Common myeloid progenitor, CD34-positive (primary cell): ENCODE results near the gene MMRN1.
A peak's percentile ranks its signal among the peaks of the same experiment; 100 is the strongest.

Source experiments
- CTCF ChIA-PET: fragments of 350-600 bp; sonication (Branson Sonifier 250); formaldehyde crosslinking; loops from one replicate; lab custom pipeline; 2021; ENCODE audit warnings: antibody characterized with exemption; lab: Charles Lee
- POLR2A ChIA-PET: fragments of 350-600 bp; sonication (Branson Sonifier 250); formaldehyde crosslinking; loops from one replicate; lab custom pipeline; 2021; ENCODE audit warnings: antibody characterized with exemption; lab: Charles Lee
- DNase-seq, 3 donors: peaks; one replicate each; pipeline versions ENCODE4 v3.0.0 to v3.0.0-alpha.2; 2013
- H3K27ac ChIP-seq, 2 experiments: 1 replicate in 1 of 2; 2 replicates in 1 of 2; pipeline ENCODE4 v1.7.0; 2013; ENCODE audit warnings: inconsistent platforms in 2 of 2, low read length in 2 of 2, mild to moderate bottlenecking in 2 of 2, low read depth in 1 of 2, moderate library complexity in 1 of 2; ENCODE audit not compliant: severe bottlenecking in 2 of 2, insufficient read depth in 1 of 2, poor library complexity in 1 of 2
- H3K27me3 ChIP-seq, 5 experiments: replicated peaks in 2 of 5; 1 replicate in 3 of 5; 2 replicates in 2 of 5; pipeline versions ENCODE4 v1.6.1 to v1.7.0; 2013; ENCODE audit warnings: low read length in 4 of 5, mild to moderate bottlenecking in 2 of 5, moderate library complexity in 2 of 5, inconsistent platforms in 1 of 5; ENCODE audit not compliant: insufficient read depth in 5 of 5, control insufficient read depth in 4 of 5
- H3K36me3 ChIP-seq, 4 experiments: 1 replicate in 2 of 4; 2 replicates in 2 of 4; pipeline versions ENCODE4 v1.6.1 to v1.7.0; 2013; ENCODE audit warnings: low read length in 3 of 4, control low read depth in 1 of 4, mild to moderate bottlenecking in 1 of 4; ENCODE audit not compliant: control insufficient read depth in 4 of 4, insufficient read depth in 4 of 4
- H3K4me1 ChIP-seq, 4 experiments: 1 replicate in 3 of 4; 2 replicates in 1 of 4; pipeline versions ENCODE4 v1.6.1 to v1.7.1; 2013; ENCODE audit warnings: low read length in 3 of 4, mild to moderate bottlenecking in 3 of 4, control low read depth in 1 of 4, inconsistent platforms in 1 of 4, moderate library complexity in 1 of 4; ENCODE audit not compliant: control insufficient read depth in 4 of 4, insufficient read depth in 4 of 4; ENCODE audit errors: control extremely low read depth in 1 of 4
- H3K4me3 ChIP-seq, 7 experiments: 1 replicate in 4 of 7; 2 replicates in 3 of 7; pipeline versions ENCODE4 v1.5.1 to v1.7.0; 2013; ENCODE audit warnings: mild to moderate bottlenecking in 7 of 7, low read length in 6 of 7, moderate library complexity in 6 of 7, inconsistent platforms in 2 of 7, low read depth in 2 of 7, control low read depth in 1 of 7; ENCODE audit not compliant: insufficient read depth in 4 of 7, control insufficient read depth in 1 of 7; ENCODE audit errors: extremely low read depth in 1 of 7
- H3K9me3 ChIP-seq, 5 experiments: 1 replicate in 4 of 5; 2 replicates in 1 of 5; pipeline versions ENCODE4 v1.6.1 to v1.7.1; 2013; ENCODE audit warnings: low read length in 4 of 5, mild to moderate bottlenecking in 2 of 5, inconsistent platforms in 1 of 5, low read depth in 1 of 5, moderate library complexity in 1 of 5; ENCODE audit not compliant: control insufficient read depth in 4 of 5, insufficient read depth in 2 of 5; ENCODE audit errors: control extremely low read depth in 1 of 5
- WGBS: methylation state at CpG from one replicate; pipeline ENCODE4 v1.1.5; 2013; ENCODE audit not compliant: insufficient coverage; 5-methylcytosine and 5-hydroxymethylcytosine counted together

The MMRN1 gene

DNA sequence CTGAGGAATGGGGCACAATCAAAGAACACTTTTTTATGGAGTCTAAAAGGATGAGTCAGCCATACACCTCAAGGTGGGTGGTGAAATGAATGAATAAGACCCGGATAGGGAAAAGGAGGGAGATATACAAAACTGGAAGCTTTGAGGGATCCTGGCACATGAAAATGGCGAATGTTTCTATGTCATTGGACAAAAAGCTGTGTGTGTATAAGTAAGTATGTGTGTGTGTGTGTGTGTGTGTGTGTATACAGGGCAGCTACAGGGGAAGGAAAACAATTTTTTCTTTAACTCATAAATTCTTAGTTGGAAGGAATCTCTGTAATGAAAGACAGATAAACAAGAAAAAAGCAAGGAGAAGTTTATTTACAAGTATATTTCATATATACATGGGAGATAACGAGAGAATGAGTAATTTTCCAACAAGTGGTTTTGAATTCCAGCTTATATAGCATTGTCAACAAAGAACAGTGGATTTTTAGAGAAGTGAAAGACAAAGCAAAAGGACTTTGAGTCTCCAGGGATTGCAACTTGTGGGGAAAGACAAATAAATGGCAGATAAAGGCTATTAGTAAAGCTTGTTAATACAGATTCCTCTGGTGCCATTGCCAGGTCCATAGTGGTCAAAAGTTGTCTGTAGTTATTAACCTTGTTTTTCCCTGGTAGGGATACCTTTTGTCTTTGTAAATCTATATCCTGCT, 99.7 kb downstream of the MMRN1 start:
- DNase-seq, result no peak

DNA sequence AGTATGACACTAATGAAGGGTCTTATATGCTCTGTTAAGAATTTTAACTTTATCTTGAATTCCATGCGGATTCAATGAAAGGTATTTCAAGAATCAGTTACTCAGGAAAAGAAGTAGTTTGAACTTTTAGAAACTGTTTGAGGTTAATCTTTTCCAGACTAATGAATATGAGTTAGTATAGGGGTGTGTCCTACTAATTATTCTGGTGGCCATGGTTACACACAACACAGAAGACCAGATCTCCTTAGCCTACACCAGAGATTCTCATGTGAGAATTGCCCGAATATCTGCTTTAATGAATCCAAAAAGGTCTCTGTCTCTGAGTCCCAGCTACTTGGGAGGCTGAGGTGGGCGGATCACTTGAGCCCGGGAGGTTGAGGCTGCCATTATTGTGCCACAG, 100.4 kb downstream of the MMRN1 start:
- no CpG with 5 or more reads among the region's 4 CpGs for WGBS
- H3K27ac ChIP-seq, result no peak overlapping the region
- POLR2A ChIA-PET, result no interaction called here
- H3K9me3 ChIP-seq, result no peaks in the 10 kb centered on the region
- CTCF ChIA-PET, result interaction anchor here (1.2 kb wide), 1 partner anchor 196 kb away, joined by 3 read pairs; no protein-coding TSS in a partner anchor
- H3K4me1 ChIP-seq, result no peaks in the 10 kb centered on the region
- H3K27me3 ChIP-seq, result peaks cover 0 to 1% (median 0%) of the 10 kb centered on the region in 5 experiments
- H3K4me3 ChIP-seq, result no peak overlapping the region
- H3K36me3 ChIP-seq, result no peaks in the 10 kb centered on the region
- DNase-seq, result no peak

More for the DNA sequence above, 99.7 kb downstream of the MMRN1 start:
- H3K36me3 ChIP-seq, result no peaks in the 10 kb centered on the region
- WGBS, result 100% methylated on average over 2 of the region's 3 CpGs
- H3K27me3 ChIP-seq, result peaks cover 0 to 1% (median 0%) of the 10 kb centered on the region in 5 experiments
- no peak overlapping the region for H3K27ac ChIP-seq
- H3K4me1 ChIP-seq, result no peaks in the 10 kb centered on the region
- POLR2A ChIA-PET, result no interaction called here
- H3K4me3 ChIP-seq, result no peak overlapping the region
- CTCF ChIA-PET, result interaction anchor here (1.2 kb wide), 1 partner anchor 197 kb away, joined by 3 read pairs; no protein-coding TSS in a partner anchor
- no peaks in the 10 kb centered on the region for H3K9me3 ChIP-seq

DNA sequence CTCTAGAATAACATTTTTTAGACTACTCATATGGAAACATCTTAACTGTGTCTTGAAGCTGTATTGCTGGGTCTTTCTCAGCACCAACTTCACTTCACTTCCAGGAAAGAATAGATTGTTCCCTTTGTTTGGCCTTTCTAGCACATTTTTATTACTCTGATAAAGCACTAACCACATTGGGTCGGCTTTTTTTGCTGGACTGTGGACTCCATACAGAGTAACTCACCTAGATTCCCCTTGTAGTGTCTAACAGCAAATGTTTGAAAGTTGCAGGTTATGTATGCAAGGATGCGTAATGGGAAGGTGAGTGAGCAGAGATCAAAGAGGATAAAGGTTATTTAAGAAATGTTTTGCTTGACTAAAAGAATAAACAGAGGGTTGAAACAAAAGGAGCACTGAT, 101.2 kb downstream of the MMRN1 start:
- H3K9me3 ChIP-seq, result no peaks in the 10 kb centered on the region
- POLR2A ChIA-PET, result no interaction called here

DNA sequence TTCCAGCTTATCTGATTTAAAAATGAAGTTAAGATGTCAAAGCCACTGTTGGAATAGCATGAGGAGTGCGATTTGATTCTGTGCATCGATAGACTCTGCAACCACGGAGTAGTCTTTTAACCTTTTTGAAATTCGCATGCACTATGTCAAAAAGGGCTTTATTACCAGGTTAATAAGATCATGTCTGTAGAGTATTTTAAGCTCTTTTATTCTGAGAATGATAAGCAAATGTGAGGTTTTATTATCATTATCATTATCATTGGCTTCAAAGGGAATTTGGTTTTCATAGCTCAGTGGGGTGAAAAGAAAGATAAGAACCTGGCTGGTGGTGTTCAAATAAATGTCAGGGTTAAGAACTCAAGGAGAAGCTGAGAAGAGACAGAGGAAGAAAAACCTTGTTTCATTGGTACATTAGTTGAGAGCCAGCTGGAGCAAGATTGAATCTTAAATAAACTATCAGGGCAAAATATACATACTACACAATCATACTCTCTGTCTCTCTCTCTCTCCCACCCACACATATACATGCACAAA, 102.6 kb downstream of the MMRN1 start:
- CTCF ChIA-PET, result no interaction called here
- no CpG with 5 or more reads among the region's 4 CpGs for WGBS
- POLR2A ChIA-PET, result no interaction called here
- Histone ChIP-seq H3K4me3 (no peak overlapping the region), H3K27me3 (peaks cover 0 to 1% (median 0%) of the 10 kb centered on the region in 5 experiments), H3K4me1 (no peaks in the 10 kb centered on the region), H3K9me3 (peaks cover 0 to 1% (median 0%) of the 10 kb centered on the region in 5 experiments), H3K27ac (no peak overlapping the region), H3K36me3 (no peaks in the 10 kb centered on the region)
- DNase-seq, result no peak

More for the DNA sequence above, 101.2 kb downstream of the MMRN1 start:
- H3K4me3 ChIP-seq, result no peak overlapping the region
- no peaks in the 10 kb centered on the region for H3K36me3 ChIP-seq
- no peak for DNase-seq
- 86% methylated on average over 1 of the region's 2 CpGs for WGBS
- peaks cover 0 to 1% (median 0%) of the 10 kb centered on the region in 5 experiments for H3K27me3 ChIP-seq
- H3K4me1 ChIP-seq, result no peaks in the 10 kb centered on the region
- CTCF ChIA-PET, result no interaction called here
- no peak overlapping the region for H3K27ac ChIP-seq

DNA sequence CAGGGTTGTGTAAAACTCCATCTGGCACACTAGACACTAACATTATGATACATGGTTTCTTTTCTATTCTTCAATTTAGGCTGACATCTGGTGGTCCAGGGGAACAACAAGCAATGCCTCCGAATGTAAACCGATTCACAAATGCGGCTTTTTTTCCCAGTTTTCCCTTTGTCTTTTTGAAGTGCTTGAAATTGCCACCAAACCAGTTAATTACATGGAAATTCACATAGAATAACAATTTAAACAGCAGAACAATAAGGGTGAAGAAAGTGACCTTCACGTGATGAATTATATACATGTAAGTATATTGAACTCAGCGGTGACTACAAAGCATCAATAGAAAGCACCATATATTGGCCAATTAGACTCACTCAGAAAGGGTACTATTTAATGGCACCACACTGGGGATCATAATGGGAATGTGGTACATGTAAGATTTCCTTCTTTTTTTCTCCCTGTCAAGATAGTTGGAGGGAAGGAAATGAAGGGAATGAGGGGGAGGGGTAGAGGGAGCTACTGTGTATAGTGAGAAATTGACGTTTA, 103.9 kb downstream of the MMRN1 start:
- Histone ChIP-seq H3K9me3 (peaks cover 0 to 1% (median 0%) of the 10 kb centered on the region in 5 experiments), H3K4me3 (no peak overlapping the region), H3K27me3 (peaks cover 0 to 1% (median 0%) of the 10 kb centered on the region in 5 experiments), H3K4me1 (no peaks in the 10 kb centered on the region), H3K36me3 (no peaks in the 10 kb centered on the region), H3K27ac (no peak overlapping the region)
- no peak for DNase-seq
- 95% methylated on average over 3 of the region's 6 CpGs for WGBS
- POLR2A ChIA-PET, result no interaction called here
- CTCF ChIA-PET, result interaction anchor here (0.6 kb wide), 1 partner anchor 228 kb away, joined by 3 read pairs; no protein-coding TSS in a partner anchor

DNA sequence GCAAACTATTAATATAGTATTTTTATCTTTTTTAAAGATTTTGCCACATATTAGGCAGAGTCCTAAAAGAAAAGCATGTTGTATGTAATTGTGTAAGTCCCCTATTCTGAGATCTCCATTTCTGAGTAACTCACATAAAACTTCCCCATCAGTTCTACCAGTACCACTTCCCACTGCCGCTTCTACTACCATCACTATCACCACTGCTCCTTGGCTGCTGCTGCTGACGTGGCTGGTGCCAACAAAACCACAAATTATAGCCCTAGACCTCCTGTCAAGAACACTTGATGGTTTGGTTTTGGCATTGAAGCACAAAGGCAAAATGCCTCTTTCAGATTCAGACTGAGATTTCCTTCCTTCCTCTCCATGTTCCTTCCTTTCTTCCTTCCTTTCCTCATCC, 106.4 kb downstream of the MMRN1 start:
- Histone ChIP-seq H3K4me1 (no peaks in the 10 kb centered on the region), H3K27ac (no peak overlapping the region), H3K9me3 (peaks cover 0 to 1% (median 0%) of the 10 kb centered on the region in 5 experiments), H3K27me3 (peaks cover 0 to 1% (median 0%) of the 10 kb centered on the region in 5 experiments), H3K4me3 (no peak overlapping the region), H3K36me3 (no peaks in the 10 kb centered on the region)
- DNase-seq, result peak; percentile 43 to 79 (median 72)
- ChIA-PET CTCF (interaction anchor here (1.9 kb wide), 1 partner anchor 28 kb away, joined by 4 read pairs; no protein-coding TSS in a partner anchor), POLR2A (no interaction called here)
- 0% methylated on average over 2 of the region's 2 CpGs for WGBS
